Measurements from ENCODE around the gene MARCHF3. TPM values are rescaled to one million over a fixed set of nuclear protein-coding genes. Genes with fewer than 3 reads are reported as not detected.

Gene MARCHF3
- total RNA-seq, 4 donors from 2014 or later = 10.7 to 22.9 (median 20.1) TPM

DNA sequence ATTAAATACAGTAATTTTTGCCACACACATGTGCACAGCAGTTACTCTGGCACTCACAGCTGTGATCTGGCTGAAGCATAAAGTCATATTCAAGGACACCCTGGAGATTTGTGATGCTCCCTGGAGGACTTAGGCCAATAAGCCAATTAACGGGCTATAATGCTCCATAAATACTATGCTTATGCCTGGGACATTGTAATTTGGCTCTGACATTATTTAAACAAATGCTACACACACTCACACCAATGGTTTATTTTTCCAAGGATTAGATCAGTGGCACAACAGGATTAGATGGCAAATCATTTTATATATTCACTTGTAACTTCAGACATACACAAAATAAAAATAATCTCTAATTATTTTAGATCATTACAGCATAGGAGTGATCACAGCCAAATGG lies 142.2 kb downstream of the MARCHF3 start:
- Histone ChIP-seq H3K27ac (no peak overlapping the region), H3K9me3 (no peaks in the 10 kb centered on the region), H3K4me3 (no peak overlapping the region), H3K27me3 (no peaks in the 10 kb centered on the region), H3K36me3 (no peaks in the 10 kb centered on the region), H3K4me1 (no peaks in the 10 kb centered on the region)
- no peak for DNase-seq
- no peak for TF ChIP-seq POLR2A (IDR thresholded peaks at IDR 0.05)
- TF ChIP-seq, protein P1, sequence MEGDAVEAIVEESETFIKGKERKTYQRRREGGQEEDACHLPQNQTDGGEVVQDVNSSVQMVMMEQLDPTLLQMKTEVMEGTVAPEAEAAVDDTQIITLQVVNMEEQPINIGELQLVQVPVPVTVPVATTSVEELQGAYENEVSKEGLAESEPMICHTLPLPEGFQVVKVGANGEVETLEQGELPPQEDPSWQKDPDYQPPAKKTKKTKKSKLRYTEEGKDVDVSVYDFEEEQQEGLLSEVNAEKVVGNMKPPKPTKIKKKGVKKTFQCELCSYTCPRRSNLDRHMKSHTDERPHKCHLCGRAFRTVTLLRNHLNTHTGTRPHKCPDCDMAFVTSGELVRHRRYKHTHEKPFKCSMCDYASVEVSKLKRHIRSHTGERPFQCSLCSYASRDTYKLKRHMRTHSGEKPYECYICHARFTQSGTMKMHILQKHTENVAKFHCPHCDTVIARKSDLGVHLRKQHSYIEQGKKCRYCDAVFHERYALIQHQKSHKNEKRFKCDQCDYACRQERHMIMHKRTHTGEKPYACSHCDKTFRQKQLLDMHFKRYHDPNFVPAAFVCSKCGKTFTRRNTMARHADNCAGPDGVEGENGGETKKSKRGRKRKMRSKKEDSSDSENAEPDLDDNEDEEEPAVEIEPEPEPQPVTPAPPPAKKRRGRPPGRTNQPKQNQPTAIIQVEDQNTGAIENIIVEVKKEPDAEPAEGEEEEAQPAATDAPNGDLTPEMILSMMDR (IDR thresholded peaks at IDR 0.05) = no peak

DNA sequence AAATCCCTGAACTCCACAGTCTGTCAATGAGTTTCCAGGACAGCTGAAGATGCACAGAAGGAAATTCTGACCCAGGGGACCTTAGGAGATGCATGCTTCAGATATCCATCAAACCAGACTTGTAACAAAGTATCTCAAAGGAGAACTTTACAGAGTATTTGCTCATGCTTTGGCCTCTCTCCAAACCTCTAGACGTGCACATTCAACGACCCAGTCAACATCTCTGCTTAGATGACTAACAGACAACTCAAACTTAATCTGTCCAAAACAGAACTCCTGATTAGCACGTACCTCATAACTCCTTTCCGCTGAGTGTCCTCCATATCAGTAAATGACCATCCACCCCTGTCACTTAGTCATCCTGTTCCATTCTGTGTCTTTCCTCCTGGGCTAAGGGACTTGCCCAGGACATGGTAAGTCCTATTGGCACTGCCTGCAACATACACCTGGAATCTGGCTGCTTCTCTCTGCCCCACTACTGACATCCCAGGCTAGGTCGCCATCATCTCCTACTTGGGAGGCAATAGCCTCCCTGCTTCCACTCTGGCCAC lies 146.0 kb downstream of the MARCHF3 start:
- no peaks in the 10 kb centered on the region for H3K36me3 ChIP-seq
- no peak overlapping the region for H3K4me3 ChIP-seq
- H3K27me3 ChIP-seq = no peaks in the 10 kb centered on the region
- no peaks in the 10 kb centered on the region for H3K9me3 ChIP-seq
- H3K4me1 ChIP-seq = no peaks in the 10 kb centered on the region
- no peak for TF ChIP-seq POLR2A (IDR thresholded peaks at IDR 0.05)
- TF ChIP-seq, protein P1 (IDR thresholded peaks at IDR 0.05) = no peak
- no peak for DNase-seq
- no peak overlapping the region for H3K27ac ChIP-seq

DNA sequence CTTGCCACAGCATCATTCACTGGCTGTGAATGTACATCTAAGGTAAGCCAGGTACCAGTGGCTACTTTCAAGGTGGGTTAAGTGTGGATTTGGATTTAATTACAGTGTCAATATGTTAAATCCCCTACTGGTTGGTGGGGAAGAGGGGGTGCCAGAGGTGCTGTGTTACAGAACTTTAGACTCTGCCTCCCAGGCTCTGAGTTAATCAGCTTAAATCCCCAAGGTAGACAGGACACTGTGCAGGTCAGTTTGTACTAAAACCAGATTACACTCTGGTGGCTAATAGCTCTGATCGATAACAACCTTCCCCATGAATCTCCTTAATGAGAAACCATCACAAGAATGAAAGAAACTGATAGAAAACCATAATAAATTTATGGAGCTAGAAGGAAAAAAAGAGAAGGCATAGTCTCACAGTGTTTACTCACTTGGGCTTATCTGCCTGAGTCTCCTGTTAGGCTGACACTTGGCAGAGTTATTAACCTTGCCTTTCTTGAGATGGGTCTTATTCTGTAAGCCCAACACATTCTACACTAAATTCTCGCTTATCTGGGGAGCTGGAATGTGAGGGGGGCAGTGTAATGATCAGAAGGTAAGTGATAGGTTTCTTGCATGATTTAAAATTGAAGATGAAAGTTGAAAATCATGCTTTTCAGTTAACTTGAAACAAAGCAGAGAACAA lies 146.7 kb downstream of the MARCHF3 start:
- Histone ChIP-seq H3K4me3 (no peak overlapping the region), H3K27me3 (no peaks in the 10 kb centered on the region), H3K9me3 (no peaks in the 10 kb centered on the region), H3K4me1 (no peaks in the 10 kb centered on the region), H3K36me3 (no peaks in the 10 kb centered on the region), H3K27ac (no peak overlapping the region)
- no peak for DNase-seq
- TF ChIP-seq, protein P1 (IDR thresholded peaks at IDR 0.05) = no peak
- TF ChIP-seq POLR2A (IDR thresholded peaks at IDR 0.05) = no peak

DNA sequence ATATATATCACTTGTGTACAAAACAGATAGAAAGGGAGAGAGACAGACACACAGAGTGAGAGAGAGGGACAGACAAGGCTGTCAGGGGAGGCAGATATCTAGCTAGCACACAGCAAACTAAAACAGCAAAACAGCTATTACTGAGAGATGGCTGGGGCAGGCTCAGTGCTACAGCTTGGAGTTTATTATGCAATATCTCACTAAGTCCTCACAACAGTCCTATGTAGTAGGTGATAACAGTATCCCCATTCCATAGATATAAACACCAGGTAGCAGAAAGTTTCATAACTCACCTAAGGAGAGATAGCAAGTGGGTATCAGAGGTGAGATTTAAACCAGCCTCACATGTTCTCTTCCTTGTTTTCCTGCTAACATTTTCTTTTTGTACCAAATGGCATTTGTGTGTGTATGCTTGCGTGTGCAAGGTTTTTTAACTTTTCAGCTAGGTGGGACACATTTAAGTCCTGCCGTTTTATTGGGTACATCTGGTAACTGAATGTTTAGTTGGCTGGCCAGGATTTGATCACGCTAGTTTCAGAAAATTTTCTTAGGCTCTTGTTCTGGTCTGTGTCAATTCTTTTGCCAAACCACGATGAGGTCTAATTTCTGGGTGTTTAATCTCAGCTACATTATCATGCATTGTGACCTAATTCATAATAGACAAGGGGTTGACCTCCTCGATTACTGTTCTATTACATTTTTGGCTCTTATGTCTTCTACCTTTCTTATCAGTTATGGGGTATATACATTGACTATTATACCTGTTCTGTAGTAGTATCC lies 148.3 kb downstream of the MARCHF3 start:
- no peak for DNase-seq
- TF ChIP-seq, protein P1 (IDR thresholded peaks at IDR 0.05) = no peak
- no peak overlapping the region for H3K4me3 ChIP-seq

DNA sequence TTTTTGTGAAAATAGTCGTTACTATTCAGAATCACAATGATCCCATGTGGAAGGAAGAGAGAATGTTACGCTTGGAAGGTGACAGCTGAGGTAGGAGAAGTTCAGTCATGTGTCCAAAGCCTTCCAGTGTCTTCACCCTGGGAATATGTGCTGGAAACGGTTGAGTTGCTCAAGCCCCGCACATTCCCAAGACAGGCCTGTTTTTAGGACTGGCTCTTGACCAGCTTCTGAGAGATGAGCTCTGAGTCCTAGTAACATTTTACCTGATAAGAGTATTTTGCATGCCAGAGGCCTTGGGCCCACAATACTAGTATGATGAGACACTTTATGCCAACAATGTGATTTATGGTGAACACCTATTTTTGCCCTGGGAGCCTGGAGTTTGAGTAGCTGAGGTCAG lies 151.7 kb downstream of the MARCHF3 start:
- Histone ChIP-seq H3K27me3 (no peaks in the 10 kb centered on the region), H3K36me3 (no peaks in the 10 kb centered on the region), H3K4me1 (no peaks in the 10 kb centered on the region), H3K27ac (no peak overlapping the region), H3K9me3 (no peaks in the 10 kb centered on the region), H3K4me3 (no peak overlapping the region)
- TF ChIP-seq POLR2A (IDR thresholded peaks at IDR 0.05) = no peak
- TF ChIP-seq, protein P1 (IDR thresholded peaks at IDR 0.05) = no peak
- no peak for DNase-seq

More for the DNA sequence above, 148.3 kb downstream of the MARCHF3 start:
- no peaks in the 10 kb centered on the region for H3K9me3 ChIP-seq
- no peak overlapping the region for H3K27ac ChIP-seq
- H3K27me3 ChIP-seq = no peaks in the 10 kb centered on the region
- no peaks in the 10 kb centered on the region for H3K4me1 ChIP-seq
- no peaks in the 10 kb centered on the region for H3K36me3 ChIP-seq
